NB4 (cell line): ENCODE results near the gene PHYKPL.

ENCODE experiments used
- POLR2A ChIP-seq: IDR thresholded peaks from 2 replicates; pipeline ENCODE4 v1.6.1; 2011; ENCODE audit warnings: mild to moderate bottlenecking; ENCODE audit not compliant: insufficient read length; ENCODE audit errors: extremely low read depth
- TF ChIP-seq, protein P1 (sequence below): IDR thresholded peaks from one replicate; pipeline ENCODE4 v1.5.1; 2012; ENCODE audit warnings: low read depth, low read length

GRCh38 chr5:178248750-178249149, 16.1 kb upstream of the PHYKPL start:
- TF ChIP-seq, protein P1, sequence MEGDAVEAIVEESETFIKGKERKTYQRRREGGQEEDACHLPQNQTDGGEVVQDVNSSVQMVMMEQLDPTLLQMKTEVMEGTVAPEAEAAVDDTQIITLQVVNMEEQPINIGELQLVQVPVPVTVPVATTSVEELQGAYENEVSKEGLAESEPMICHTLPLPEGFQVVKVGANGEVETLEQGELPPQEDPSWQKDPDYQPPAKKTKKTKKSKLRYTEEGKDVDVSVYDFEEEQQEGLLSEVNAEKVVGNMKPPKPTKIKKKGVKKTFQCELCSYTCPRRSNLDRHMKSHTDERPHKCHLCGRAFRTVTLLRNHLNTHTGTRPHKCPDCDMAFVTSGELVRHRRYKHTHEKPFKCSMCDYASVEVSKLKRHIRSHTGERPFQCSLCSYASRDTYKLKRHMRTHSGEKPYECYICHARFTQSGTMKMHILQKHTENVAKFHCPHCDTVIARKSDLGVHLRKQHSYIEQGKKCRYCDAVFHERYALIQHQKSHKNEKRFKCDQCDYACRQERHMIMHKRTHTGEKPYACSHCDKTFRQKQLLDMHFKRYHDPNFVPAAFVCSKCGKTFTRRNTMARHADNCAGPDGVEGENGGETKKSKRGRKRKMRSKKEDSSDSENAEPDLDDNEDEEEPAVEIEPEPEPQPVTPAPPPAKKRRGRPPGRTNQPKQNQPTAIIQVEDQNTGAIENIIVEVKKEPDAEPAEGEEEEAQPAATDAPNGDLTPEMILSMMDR: no peak
- no peak for TF ChIP-seq POLR2A
